ENCODE results near the gene APOL1. TPM values are rescaled to one million over a fixed set of nuclear protein-coding genes. Genes with fewer than 3 reads are reported as not detected.
A peak's percentile ranks its signal among the peaks of the same experiment; 100 is the strongest.

Gene APOL1
- total RNA-seq, 4 donors from 2014 or later = 0.87 to 11.1 (median 6.2) TPM

GRCh38 chr22:36235585-36235984, 17.3 kb upstream of the APOL1 start:
- H3K36me3 ChIP-seq = peaks cover 0 to 36% of the 10 kb centered on the region in 2 donors
- no peaks in the 10 kb centered on the region for H3K9me3 ChIP-seq
- no peak for DNase-seq
- intact Hi-C loops (cut with DNase I; ENCODE audit: low total_unique reads) (no loop called here), in situ Hi-C loops (cut with MboI; ENCODE audit: low sequenced_read_pairs in 4 of 4) (loop anchor here in 1 of 4 donors (10.0 kb wide), 1 partner anchor 91 kb away; no protein-coding TSS in a partner anchor)
- H3K27ac ChIP-seq = no peak overlapping the region
- H3K4me3 ChIP-seq = no peak overlapping the region
- peaks cover 24 to 37% of the 10 kb centered on the region in 2 donors for H3K4me1 ChIP-seq
- TF ChIP-seq POLR2A (IDR thresholded peaks at IDR 0.05) (no peak), CTCF (IDR thresholded peaks at IDR 0.05 in 4 of 5, conservative IDR thresholded peaks at IDR 0.05 in 1 of 5) (no peak)
- ATAC-seq = no peak
- H3K27me3 ChIP-seq = no peaks in the 10 kb centered on the region

GRCh38 chr22:36236388-36237319, 16.3 kb upstream of the APOL1 start:
- Histone ChIP-seq H3K4me1 (peaks cover 24 to 37% of the 10 kb centered on the region in 2 donors), H3K27ac (no peak overlapping the region), H3K9me3 (no peaks in the 10 kb centered on the region), H3K36me3 (peaks cover 0 to 26% of the 10 kb centered on the region in 2 donors), H3K27me3 (no peaks in the 10 kb centered on the region), H3K4me3 (peak overlapping the region in 1 of 4 donors; percentile 76)
- intact Hi-C loops (cut with DNase I; ENCODE audit: low total_unique reads) = no loop called here
- no peak for DNase-seq
- no peak for ATAC-seq
- in situ Hi-C loops (cut with MboI; ENCODE audit: low sequenced_read_pairs in 4 of 4) = loop anchor here in 1 of 4 donors (10.0 kb wide), 1 partner anchor 92 kb away; no protein-coding TSS in a partner anchor
- TF ChIP-seq POLR2A (IDR thresholded peaks at IDR 0.05) (no peak), CTCF (IDR thresholded peaks at IDR 0.05 in 4 of 5, conservative IDR thresholded peaks at IDR 0.05 in 1 of 5) (no peak)

- H3K4me3 ChIP-seq = peak overlapping the region; percentile 64 to 87 (median 76)
- peaks cover 24 to 37% of the 10 kb centered on the region in 2 donors for H3K4me1 ChIP-seq
- peak overlapping the region; percentile 88 to 97 (median 93) for H3K27ac ChIP-seq
- in situ Hi-C loops (cut with MboI; ENCODE audit: low sequenced_read_pairs in 4 of 4) = loop anchor here in 1 of 4 donors (10.0 kb wide), 1 partner anchor 93 kb away; no protein-coding TSS in a partner anchor
- no peak for TF ChIP-seq POLR2A (IDR thresholded peaks at IDR 0.05)
- TF ChIP-seq CTCF (IDR thresholded peaks at IDR 0.05 in 4 of 5, conservative IDR thresholded peaks at IDR 0.05 in 1 of 5) = no peak
- no peaks in the 10 kb centered on the region for H3K9me3 ChIP-seq
- H3K27me3 ChIP-seq = no peaks in the 10 kb centered on the region
- intact Hi-C loops (cut with DNase I; ENCODE audit: low total_unique reads) = loop anchor here (2.0 kb wide), 1 partner anchor 43 kb away; no protein-coding TSS in a partner anchor
- no peak for DNase-seq
- H3K36me3 ChIP-seq = peaks cover 0 to 15% of the 10 kb centered on the region in 2 donors
- no peak for ATAC-seq
Observed at GRCh38 chr22:36237462-36238372, 15.2 kb upstream of the APOL1 start.

- Histone ChIP-seq H3K4me1 (peaks cover 27 to 39% of the 10 kb centered on the region in 2 donors), H3K36me3 (peaks cover 0 to 7% of the 10 kb centered on the region in 2 donors), H3K27ac (peak overlapping the region; percentile 88 to 97 (median 93)), H3K27me3 (no peaks in the 10 kb centered on the region), H3K9me3 (no peaks in the 10 kb centered on the region), H3K4me3 (peak overlapping the region; percentile 64 to 87 (median 76))
- peak in 1 of 2 donors; percentile 43 for DNase-seq
- intact Hi-C loops (cut with DNase I; ENCODE audit: low total_unique reads) (loop anchor here (1.0 to 2.0 kb wide), 2 partner anchors 15 to 44 kb away; no protein-coding TSS in a partner anchor), in situ Hi-C loops (cut with MboI; ENCODE audit: low sequenced_read_pairs in 4 of 4) (loop anchor here in 1 of 4 donors (10.0 kb wide), 1 partner anchor 94 kb away; no protein-coding TSS in a partner anchor)
- TF ChIP-seq POLR2A (IDR thresholded peaks at IDR 0.05) (no peak), CTCF (IDR thresholded peaks at IDR 0.05 in 4 of 5, conservative IDR thresholded peaks at IDR 0.05 in 1 of 5) (no peak)
- ATAC-seq = peak; percentile 45 to 49
Observed at GRCh38 chr22:36238373-36239149, 14.4 kb upstream of the APOL1 start.

All from gastrocnemius medialis (tissue), 4 donors.